HG02885 (cell line): Measurements from ENCODE around the gene TENM4.

Experiments used
- ATAC-seq: cut with Tn5 transposase; IDR thresholded peaks from one replicate; pipeline ENCODE4 v1.9.1; 2021; ENCODE audit warnings: mild to moderate bottlenecking; ENCODE audit not compliant: unreplicated experiment, poor library complexity

Gene TENM4

GRCh38 chr11:79362206-79362757 lies 78.5 kb downstream of the TENM4 start:
- ATAC-seq, result no peak

DNA sequence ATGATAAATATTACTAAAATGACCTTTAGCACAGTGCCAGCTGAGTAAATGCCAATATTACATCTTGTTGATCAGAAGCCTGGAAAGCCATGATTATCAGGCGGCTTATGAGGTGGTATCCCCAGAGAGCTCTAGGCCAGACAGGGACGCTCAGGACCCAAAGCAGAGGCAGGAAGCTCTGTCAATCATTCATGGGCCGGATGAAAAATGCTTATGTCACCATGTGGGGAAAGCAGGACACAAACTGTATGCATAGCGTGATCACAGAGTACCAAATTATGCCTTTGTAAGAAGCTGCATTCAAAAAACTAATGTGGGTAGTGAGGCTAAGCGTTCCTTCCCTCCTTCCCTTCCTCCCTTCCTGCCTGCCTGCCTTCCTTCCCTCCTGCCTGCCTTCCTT lies 82.6 kb downstream of the TENM4 start:
- ATAC-seq, result no peak

GRCh38 chr11:79353706-79354105 lies 87.1 kb downstream of the TENM4 start:
- no peak for ATAC-seq

DNA sequence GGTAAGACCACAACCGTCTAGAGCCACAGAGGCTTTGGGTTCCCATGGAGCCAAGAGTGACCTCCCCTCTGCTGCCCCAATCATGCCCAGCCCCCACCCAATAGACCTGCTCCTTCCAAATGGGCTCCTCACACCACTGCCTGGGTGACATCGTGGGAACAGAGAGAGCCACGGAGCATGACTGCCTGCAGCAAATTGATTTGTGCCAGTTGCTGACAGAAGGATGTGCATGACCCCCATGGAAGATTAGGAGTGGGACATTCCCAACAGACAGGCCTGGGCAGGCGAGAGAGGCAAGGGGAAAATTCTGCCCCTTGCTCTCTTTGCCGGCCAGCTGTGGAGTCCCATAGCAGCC lies 88.5 kb downstream of the TENM4 start:
- no peak for ATAC-seq

DNA sequence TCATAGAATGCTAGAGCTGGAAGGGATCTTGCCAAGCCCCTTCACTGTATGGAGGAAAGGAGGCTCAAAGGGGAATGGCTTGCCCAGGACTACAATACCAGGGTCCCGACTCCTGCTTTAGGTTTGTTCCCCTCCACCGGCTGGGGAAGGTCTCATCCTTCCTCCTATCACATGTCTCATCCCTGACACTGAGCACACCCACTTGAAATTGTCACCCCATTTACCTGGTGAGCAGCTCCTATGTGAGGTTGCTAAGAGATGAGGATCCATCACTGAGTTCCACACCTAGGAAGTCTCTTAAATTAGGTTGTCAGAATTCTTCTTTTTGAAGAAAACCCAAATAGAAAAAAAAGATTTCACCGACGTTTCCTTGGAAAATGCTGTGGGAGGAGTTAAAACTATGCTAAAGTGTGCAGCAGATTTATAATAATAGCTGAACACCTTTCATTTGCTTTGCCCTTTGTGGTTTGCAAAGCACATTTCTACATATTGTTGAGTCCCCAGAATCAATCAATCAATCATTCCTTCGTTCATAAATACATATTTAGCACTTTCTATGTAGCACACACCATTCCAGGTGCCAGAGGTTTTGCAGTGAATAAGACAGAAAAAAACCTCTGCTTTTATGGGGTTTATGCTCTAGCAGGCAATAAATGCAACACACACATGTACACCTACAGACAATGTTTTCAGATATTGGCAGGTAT lies 91.7 kb downstream of the TENM4 start:
- ATAC-seq, result no peak

DNA sequence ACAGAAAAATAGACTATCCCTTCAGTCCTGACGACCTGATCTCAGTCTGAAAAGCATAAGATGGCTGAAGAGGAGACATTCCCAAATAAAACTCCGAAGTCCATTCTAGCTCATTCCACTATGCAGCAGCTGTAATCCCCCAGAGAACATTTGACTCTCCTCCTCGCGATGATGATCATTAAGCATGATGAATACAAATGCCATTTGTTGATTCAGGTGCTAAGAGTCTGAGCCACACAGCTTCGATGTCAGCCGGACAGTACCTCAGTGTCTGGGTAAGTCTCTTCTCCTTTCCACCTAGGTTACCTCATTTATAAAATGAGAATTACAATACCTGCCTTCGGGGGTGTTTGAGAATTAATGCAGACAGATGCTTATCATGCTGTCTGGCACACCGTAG lies 94.8 kb downstream of the TENM4 start:
- no peak for ATAC-seq

DNA sequence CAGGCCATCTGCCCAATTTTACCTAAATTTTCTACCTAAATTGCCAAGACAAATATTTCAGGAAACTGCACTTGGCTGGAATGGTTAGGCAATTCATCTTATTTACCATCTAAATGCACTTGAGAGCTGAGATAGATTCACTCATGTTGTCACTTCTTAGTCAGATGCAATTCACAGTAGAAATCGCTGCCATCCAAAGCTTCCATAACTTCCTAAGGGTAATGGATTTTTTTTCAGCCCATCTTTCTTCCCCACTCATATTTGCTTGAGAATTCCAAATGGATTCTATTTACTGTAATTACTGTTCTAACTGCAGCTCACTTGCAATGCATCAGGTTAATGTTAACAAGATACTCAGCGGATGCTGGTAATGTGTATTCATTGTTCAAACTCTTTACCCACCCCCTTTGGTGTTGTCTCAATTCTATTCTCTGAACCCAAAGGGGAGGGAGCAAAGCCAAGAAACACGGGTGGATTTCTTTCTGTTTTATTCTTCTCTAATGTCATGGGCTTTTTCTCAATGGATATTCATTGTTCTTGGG lies 96.0 kb downstream of the TENM4 start:
- ATAC-seq, result no peak

DNA sequence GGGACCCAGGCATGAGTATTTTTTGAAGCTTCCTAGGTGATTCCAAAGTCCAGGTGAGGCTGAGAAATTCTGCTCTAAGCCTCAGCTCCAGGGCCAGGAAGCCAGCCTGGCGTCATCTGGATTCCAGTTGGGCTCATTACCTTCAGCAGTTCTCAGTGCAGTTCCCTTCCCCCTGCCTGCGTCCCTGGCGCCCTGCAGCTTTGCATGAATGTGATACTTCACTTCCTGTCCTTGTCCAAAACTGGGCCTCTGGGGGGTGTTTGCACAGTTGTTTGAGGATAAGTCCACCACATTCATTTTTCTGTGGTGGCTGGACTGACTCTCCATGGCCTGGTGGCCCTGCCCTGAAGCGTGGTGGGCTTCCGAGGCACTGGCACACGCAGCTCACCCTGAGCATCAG lies 98.1 kb downstream of the TENM4 start:
- ATAC-seq, result no peak

DNA sequence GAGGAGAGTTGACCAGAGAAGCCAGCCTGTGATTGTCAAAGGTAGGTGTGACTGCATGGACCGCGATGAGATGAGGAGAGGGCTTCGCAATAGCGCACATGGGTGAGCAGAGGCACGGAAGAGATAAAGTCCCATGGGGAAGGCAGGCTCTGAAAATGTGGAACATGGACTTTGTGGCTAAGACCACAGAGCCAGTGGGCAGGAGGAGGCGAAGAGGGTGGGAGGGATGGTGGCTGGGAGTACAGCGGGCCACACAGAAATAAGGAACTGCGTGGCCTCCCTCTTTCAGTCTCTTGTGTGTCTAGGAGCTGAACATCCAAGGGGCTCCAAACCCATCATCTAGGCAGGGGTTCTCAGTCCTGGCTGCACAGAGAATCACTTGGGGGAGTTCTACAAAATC lies 98.6 kb downstream of the TENM4 start:
- ATAC-seq, result no peak

GRCh38 chr11:79340535-79340934 lies 100.3 kb downstream of the TENM4 start:
- no peak for ATAC-seq

DNA sequence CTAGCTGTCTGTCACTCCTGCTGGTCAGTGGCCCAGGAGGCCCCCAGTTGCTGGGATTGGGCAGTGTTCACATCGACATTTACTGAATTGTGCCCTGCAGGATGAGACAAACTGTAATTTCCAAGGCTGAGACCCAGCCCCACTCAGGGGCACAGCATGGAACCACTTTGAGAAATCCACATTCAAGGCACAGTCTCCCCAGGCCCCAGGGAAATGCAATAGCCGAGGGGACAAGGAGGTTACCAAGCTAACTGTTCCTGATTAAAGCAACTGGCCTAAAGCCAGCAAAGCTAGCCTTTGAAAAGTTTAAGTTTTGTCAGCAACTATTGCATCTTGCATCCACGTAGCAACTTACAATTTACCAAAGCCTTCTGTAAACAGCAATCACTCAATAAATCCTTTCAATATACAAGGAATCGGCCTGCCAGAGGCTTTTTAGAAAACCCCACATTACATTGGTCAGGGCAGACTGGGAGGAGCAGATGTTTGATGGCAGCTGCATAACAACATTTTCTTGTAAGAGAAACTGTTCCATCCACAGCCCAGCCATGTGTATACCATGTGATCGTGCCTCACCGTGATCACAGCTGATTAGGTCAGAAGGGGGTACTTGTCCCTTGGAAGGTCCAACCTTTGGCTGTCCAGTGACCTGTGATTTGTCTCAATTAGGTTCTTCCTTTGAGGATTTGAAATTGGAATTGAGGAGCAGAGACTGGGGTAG lies 103.9 kb downstream of the TENM4 start:
- no peak for ATAC-seq

- ATAC-seq, result no peak
These were observed 105.1 kb downstream of the TENM4 start for GRCh38 chr11:79335681-79336080.

DNA sequence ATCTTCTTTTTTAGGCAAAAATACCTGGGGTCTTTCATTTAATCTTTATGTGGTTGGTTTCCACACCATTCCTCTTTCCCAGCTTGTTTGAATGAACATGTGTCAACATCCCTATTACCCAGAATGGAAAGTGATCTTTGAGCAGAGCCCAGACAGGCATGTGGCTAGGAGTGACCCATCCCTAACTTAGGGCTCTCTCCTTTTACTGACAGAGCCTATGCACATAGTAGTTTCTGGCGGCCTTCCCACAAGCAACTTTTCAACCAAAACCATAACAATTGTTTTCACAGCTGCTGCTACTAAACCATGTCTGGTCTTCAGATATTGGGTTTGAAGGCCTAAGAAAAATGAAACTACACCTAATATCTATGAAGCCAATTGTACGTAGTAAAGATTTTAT lies 107.5 kb downstream of the TENM4 start:
- no peak for ATAC-seq

- no peak for ATAC-seq
These were observed 108.8 kb downstream of the TENM4 start for GRCh38 chr11:79332017-79332416.

GRCh38 chr11:79331203-79331901 lies 109.5 kb downstream of the TENM4 start:
- no peak for ATAC-seq

- no peak for ATAC-seq
These were observed 110.2 kb downstream of the TENM4 start for GRCh38 chr11:79330651-79331050.

DNA sequence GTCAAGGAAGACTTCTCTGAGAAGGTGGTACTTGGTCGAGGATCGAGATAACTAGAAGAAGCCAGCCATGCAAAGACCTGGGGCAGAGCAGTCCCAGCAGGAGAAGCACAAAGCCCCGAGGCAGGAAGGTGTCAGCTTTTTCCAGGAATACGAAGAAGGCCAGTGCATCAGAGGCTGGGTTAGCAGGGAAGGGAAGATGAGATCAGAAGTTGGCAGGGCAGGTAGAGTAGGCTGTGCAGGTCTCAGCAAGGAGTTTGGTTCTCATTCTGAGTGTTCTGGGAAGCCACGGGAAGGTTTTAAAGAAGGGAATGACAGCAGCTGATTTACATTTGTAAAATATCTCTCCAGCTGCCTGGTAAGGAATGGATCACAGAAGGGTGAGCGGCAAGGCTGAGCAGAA lies 111.3 kb downstream of the TENM4 start:
- no peak for ATAC-seq

DNA sequence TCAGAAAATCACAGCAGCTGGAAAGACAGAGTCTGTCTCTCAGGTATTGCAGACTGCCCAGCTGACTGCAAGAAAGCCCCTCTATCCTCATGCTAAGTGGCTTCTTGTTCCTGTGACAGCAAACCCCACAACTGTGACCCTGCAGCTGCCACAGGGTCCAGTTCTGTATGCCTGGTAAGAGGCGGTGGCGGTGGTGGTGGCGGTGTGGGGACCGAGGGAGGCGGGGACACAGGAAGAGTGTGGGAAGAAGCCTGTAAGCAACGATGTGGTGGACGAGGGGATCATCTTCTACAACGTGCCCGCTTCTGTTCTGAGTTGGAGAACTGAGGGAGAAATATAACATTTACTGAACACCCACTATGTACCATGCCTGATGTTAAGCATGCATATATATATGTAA lies 112.4 kb downstream of the TENM4 start:
- ATAC-seq, result no peak

- ATAC-seq, result no peak
These were observed 115.0 kb downstream of the TENM4 start for GRCh38 chr11:79325851-79326250.

DNA sequence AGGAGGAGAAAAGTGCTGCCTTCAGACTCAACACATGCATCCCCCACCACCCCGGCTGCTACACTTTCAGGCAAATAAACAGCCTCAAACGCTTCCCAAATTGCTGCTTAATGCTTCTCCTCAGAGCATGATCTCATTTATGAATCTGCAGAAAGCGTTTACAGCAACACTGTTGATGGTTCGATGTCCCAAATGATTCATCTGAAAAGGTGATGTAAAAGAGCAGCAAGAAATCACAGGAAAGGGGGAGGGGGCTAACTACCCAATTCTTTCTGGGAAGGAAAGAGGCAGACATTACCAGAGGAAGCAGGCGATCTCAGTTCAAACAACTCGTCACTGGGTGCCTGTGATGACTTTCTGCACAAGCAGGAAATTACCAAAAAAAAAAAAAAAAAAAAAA lies 119.6 kb downstream of the TENM4 start:
- no peak for ATAC-seq
